NCI-H2196 (cell line): ENCODE results near the gene PODNL1.
A peak's percentile ranks its signal among the peaks of the same experiment; 100 is the strongest.
"Not testable (repeated sequence)": the region's sequence is repeated elsewhere in the genome, so short reads cannot be mapped to it uniquely, and the experiment has no call there.

Experiments
- DNase-seq: peaks from one replicate; lab custom pipeline; 2025; ENCODE audit not compliant: unreplicated experiment; lab: John Stamatoyannopoulos, UW

PODNL1 gene

GRCh38 chr19:13930402-13930801 is 7.8 kb downstream of the PODNL1 start:
- no peak for DNase-seq

GRCh38 chr19:13929956-13930355 is 8.3 kb downstream of the PODNL1 start:
- no peak for DNase-seq

GRCh38 chr19:13929340-13929739 is 8.9 kb downstream of the PODNL1 start:
- DNase-seq = no peak

GRCh38 chr19:13926715-13927114 is 11.5 kb downstream of the PODNL1 start:
- no peak for DNase-seq

GRCh38 chr19:13926010-13926409 is 12.2 kb downstream of the PODNL1 start:
- DNase-seq = no peak

GRCh38 chr19:13923194-13923987 is 14.8 kb downstream of the PODNL1 start:
- no peak for DNase-seq

GRCh38 chr19:13922118-13922517 is 16.1 kb downstream of the PODNL1 start:
- DNase-seq = not testable (repeated sequence)

- peak; percentile 57 for DNase-seq
These were observed 17.1 kb downstream of the PODNL1 start for GRCh38 chr19:13920940-13921747.

- no peak for DNase-seq
These were observed 17.7 kb downstream of the PODNL1 start for GRCh38 chr19:13920524-13920923.

GRCh38 chr19:13918726-13919411 is 19.3 kb downstream of the PODNL1 start:
- no peak for DNase-seq

GRCh38 chr19:13917888-13918406 is 20.3 kb downstream of the PODNL1 start:
- DNase-seq = no peak

- no peak for DNase-seq
These were observed 23.4 kb downstream of the PODNL1 start for GRCh38 chr19:13914777-13915176.

GRCh38 chr19:13913352-13913751 is 24.9 kb downstream of the PODNL1 start:
- DNase-seq = no peak

GRCh38 chr19:13909430-13909829 is 28.8 kb downstream of the PODNL1 start:
- no peak for DNase-seq

- no peak for DNase-seq
These were observed 29.5 kb downstream of the PODNL1 start for GRCh38 chr19:13908674-13909073.

- no peak for DNase-seq
These were observed 31.3 kb downstream of the PODNL1 start for GRCh38 chr19:13906910-13907309.

GRCh38 chr19:13906521-13906904 is 31.7 kb downstream of the PODNL1 start:
- peak; percentile 23 for DNase-seq

GRCh38 chr19:13905634-13906520 is 32.3 kb downstream of the PODNL1 start, which contains the start of the genes BRME1 and CC2D1A:
Gene BRME1, minus strand, starts transcription at chr19:13906117. Its CDS starts 1,225 bp downstream, at chr19:13904892.
Gene CC2D1A, plus strand, starts transcription at chr19:13906201. Its CDS starts 241 bp downstream, at chr19:13906442.
- peak; percentile 96 for DNase-seq

- no peak for DNase-seq
These were observed 35.1 kb downstream of the PODNL1 start for GRCh38 chr19:13902993-13903555.
